Measurements from ENCODE around the gene DAPK1.

DNA sequence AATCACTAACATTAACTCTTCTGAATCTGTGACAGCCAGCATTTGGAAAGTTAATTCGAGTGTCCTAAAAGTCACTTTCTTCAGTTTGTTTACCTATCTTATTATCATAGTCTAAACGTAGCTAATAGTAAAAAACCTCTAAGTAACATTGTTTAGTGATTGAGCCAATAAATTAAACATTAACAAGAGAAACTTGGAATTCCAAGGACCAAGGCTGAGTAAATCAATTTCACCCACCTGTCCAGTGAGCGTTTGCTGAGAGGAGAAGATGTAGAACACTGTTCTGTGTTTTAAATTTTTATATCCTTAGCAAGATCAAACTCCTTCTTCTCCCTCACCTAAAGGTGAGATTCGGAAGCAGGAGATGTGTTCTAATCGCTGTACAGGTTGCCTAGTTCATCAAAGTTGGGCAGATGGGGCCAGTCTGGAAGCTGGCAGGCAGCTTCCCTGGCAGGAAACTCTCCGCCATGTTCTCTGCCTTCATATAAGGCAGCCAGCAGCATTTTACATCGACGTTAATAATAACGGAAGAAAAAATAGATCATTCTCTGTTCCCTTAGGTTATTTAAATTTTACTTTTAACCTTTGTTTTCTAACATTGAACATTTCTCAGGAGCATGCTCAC is 89.2 kb downstream of the DAPK1 start:
- TF ChIP-seq, protein P1, sequence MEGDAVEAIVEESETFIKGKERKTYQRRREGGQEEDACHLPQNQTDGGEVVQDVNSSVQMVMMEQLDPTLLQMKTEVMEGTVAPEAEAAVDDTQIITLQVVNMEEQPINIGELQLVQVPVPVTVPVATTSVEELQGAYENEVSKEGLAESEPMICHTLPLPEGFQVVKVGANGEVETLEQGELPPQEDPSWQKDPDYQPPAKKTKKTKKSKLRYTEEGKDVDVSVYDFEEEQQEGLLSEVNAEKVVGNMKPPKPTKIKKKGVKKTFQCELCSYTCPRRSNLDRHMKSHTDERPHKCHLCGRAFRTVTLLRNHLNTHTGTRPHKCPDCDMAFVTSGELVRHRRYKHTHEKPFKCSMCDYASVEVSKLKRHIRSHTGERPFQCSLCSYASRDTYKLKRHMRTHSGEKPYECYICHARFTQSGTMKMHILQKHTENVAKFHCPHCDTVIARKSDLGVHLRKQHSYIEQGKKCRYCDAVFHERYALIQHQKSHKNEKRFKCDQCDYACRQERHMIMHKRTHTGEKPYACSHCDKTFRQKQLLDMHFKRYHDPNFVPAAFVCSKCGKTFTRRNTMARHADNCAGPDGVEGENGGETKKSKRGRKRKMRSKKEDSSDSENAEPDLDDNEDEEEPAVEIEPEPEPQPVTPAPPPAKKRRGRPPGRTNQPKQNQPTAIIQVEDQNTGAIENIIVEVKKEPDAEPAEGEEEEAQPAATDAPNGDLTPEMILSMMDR (conservative IDR thresholded peaks at IDR 0.05 in 1 of 2, IDR thresholded peaks at IDR 0.05 in 1 of 2; ENCODE audit: extremely low read depth in 1 of 2, insufficient read depth in 1 of 2, low read depth in 1 of 2, low read length in 2 of 2), result no peak
- TF ChIP-seq EZH2 (IDR thresholded peaks at IDR 0.05; ENCODE audit: borderline replicate concordance, low read length), result no peak
